ENCODE data around the gene HDDC2. TPM values are rescaled to one million over a fixed set of nuclear protein-coding genes. Genes with fewer than 3 reads are reported as not detected.

HDDC2 gene
- total and polyA plus RNA-seq, 11 donors: 70.2 to 170 (median 92.6) TPM

- Histone ChIP-seq H3K9me3 (no peaks in the 10 kb centered on the region), H3K27me3 (no peaks in the 10 kb centered on the region), H3K27ac (peak overlapping the region in 7 of 12 donors; percentile 24 to 62 (median 36)), H3K4me1 (peaks cover 0 to 39% (median 11%) of the 10 kb centered on the region in 12 donors), H3K36me3 (no peaks in the 10 kb centered on the region), H3K4me3 (peak overlapping the region in 5 of 12 donors; percentile 8 to 31 (median 19))
- DNase-seq (no peak), ATAC-seq (peak in 3 of 4 donors; percentile 31 to 45 (median 43))
- TF ChIP-seq POLR2A (IDR thresholded peaks at IDR 0.05) (no peak), CTCF (IDR thresholded peaks at IDR 0.05) (no peak)
- intact Hi-C loops (cut with DNase I): no loop called here
- WGBS, 4 donors: 32 to 46% (median 42%) methylated on average over 6 of the region's 6 CpGs
Observed at GRCh38 chr6:125228981-125229479, 72.7 kb downstream of the HDDC2 start.

DNA sequence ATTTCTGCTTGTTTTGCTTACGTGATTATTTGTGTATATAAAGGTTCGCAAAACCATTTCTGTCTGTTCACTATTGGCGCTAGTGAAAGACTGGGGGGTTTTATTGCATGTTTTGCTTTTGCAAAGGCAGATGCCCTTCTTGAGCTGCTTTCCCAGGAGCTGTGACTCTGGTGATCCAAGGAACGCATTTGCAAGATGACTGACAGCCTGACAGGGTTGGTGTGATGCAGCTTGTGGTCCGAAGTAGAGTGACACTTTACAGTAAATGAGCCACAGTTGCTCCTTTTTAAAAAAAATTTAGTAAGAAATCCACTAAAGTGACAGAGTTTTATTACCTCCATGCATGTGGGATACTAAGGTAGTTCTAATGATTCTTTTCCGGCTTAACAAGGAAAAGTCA lies 74.5 kb downstream of the HDDC2 start:
- TF ChIP-seq CTCF (IDR thresholded peaks at IDR 0.05) (no peak), POLR2A (IDR thresholded peaks at IDR 0.05) (no peak)
- intact Hi-C loops (cut with DNase I): no loop called here

More for the DNA sequence above, 74.5 kb downstream of the HDDC2 start:
- Histone ChIP-seq H3K4me3 (no peak overlapping the region), H3K36me3 (no peaks in the 10 kb centered on the region), H3K9me3 (no peaks in the 10 kb centered on the region), H3K27ac (no peak overlapping the region), H3K27me3 (no peaks in the 10 kb centered on the region), H3K4me1 (peaks cover 0 to 41% (median 13%) of the 10 kb centered on the region in 12 donors)
- WGBS, 4 donors: 96 to 98% (median 97%) methylated on average over 6 of the region's 6 CpGs
- ATAC-seq: no peak
- no peak for DNase-seq

Other genes starting within 250 kb of the HDDC2 start
- gene TPD52L1, start 148.2 kb downstream of the HDDC2 start, total RNA-seq: 100 to 1,000 TPM in 1 of 9 donors, 10 to 100 TPM in 8; 47.0 to 146 (median 74.2) TPM
- 10 to 100 TPM; 13.0 to 51.5 TPM for gene TPD52L1, start 148.2 kb downstream of the HDDC2 start, polyA plus RNA-seq

All from heart left ventricle (tissue), 16 donors.